ENCODE data around the gene AGBL1. TPM values are rescaled to one million over a fixed set of nuclear protein-coding genes. Genes with fewer than 3 reads are reported as not detected.
A peak's percentile ranks its signal among the peaks of the same experiment; 100 is the strongest.

AGBL1 gene
- polyA plus RNA-seq, 4 donors: 0.06 to 0.09 (median 0.09) TPM; not detected in 1

DNA sequence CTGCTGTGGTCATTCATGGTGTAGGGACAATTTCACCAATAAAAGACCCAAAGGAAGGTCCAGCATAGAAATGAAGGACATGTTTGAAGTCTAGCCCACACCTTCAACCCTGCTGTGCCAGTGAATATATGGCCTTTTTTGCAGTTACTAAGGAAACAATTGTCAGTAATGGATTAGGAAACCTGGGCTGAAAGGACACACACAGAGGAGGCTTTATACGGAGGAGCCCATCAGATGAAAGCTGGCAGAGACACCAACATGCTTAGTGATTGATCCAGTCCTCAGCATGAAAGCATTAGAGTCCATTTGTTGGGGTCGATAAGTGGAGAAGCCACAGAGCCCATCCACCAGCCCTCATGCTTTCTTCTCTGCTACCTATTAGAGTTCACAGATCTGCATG lies 584.3 kb downstream of the AGBL1 start:
- no peak for DNase-seq (ENCODE audit: low read depth in 4 of 4, low spot score in 3 of 4)

DNA sequence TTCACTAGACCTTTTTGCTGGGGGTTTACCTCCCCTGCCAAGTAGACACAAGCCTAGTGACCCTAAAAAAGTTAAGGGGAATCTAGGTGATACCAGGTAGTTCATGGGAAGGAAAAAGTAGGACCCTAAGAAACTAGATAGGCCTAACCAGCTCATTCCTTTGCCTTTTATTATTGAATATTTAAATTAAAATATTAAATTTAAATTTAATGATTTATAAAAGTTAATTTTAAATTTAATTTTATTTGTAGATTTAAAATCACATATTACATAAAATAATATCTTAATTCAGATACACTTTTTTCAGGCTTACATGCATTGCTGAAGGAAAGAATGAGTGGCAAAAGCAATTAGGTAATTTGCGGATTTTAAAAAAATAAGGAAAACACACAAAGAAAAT lies 584.9 kb downstream of the AGBL1 start:
- DNase-seq (ENCODE audit: low read depth in 4 of 4, low spot score in 3 of 4): no peak

DNA sequence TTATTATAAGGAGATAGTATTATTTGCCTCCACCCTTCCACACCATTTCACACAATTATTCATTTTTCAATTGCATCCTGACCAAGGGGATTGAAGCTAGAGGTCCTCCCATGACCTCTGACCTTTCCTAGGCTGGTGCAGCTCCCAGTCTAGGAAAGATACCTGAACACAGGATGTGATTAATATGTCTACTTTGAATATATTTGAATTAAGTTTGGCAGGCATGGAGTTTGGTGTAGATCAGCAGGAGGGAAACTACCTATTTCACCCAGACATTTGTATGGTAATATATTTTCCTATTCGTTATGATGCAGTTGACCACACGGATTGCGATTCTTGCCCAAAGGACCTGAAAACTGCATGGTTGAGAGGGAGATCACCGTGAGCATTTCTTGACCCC lies 596.3 kb downstream of the AGBL1 start:
- no peak for DNase-seq (ENCODE audit: low read depth in 4 of 4, low spot score in 3 of 4)

DNA sequence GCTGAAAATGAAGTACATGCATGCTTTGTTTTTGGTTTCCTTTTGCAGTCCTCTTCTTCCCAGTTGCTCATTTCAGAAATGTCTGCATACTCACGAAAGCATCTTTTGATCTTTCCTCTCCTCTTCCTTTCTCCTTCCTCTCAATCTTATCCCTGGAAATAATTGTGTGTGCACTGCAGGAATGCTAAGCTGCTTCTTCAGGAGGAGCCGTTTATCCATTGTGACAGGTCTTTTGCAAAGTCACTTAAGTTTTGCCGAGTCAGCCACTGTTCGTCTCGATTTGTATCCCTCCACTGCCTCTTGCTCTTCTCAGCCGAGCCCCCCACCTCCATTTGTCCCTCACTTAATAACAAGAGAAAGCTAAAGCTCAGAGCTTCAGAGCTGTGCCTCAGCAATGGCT lies 597.6 kb downstream of the AGBL1 start:
- no peak for DNase-seq (ENCODE audit: low read depth in 4 of 4, low spot score in 3 of 4)

DNA sequence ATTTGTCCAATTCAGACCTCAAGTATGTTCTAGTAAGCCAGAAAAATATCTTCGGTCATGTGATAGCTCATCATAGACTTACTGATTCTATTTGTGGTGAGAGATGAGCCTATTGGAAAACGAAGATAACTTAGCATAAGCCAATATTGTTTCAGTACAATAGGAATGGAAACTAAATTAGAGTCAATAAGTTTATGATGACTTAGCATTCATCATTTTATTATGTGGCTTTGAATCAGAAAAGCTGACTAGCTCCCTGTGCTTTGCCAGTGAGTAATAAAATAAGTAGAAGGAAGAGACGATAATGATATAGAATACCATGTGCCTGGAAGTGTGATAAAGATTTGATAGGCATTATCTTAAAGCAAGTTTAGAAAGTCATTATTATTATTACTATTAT lies 605.6 kb downstream of the AGBL1 start:
- DNase-seq (ENCODE audit: low read depth in 4 of 4, low spot score in 3 of 4): no peak

DNA sequence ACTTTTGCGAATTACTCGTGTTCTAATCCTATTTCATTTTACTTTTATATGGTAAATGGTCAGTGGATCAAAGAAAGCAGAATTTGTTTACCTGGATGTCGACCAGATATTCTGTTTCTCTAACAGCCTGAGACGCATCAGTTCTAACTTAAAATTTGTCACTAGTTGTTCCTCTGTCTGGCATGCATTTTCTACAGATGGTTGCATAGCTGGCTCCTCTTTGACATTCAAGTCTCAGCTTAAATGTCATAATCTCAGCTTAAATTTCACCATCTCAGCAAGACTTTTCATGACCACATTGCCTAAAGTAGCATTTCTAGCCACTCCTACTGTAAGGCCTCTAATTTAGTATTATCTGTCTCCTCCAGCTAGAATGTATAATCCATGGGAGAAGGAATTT lies 609.3 kb downstream of the AGBL1 start:
- no peak for DNase-seq (ENCODE audit: low read depth in 4 of 4, low spot score in 3 of 4)

DNA sequence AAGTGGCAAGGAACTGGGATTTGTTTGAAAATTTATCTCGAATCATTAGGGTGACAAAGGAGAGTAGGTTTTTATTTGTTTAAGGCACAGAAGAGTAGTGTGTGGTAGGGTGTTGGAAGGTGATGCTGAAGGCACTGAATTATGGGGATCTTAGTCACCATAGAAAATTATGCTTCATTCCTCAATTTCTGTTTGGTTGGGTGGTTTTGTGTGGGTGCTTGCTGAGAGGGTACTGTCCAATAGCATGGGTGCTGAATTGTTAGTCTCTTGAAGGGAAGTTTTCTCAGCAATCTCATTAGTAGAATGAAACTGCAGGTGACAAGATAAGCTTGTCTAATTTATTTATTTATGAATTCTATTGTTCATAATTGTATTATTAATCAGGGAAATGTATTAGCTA lies 610.9 kb downstream of the AGBL1 start:
- peak in 2 of 4 donors; percentile 8 to 14 for DNase-seq (ENCODE audit: low read depth in 4 of 4, low spot score in 3 of 4)

DNA sequence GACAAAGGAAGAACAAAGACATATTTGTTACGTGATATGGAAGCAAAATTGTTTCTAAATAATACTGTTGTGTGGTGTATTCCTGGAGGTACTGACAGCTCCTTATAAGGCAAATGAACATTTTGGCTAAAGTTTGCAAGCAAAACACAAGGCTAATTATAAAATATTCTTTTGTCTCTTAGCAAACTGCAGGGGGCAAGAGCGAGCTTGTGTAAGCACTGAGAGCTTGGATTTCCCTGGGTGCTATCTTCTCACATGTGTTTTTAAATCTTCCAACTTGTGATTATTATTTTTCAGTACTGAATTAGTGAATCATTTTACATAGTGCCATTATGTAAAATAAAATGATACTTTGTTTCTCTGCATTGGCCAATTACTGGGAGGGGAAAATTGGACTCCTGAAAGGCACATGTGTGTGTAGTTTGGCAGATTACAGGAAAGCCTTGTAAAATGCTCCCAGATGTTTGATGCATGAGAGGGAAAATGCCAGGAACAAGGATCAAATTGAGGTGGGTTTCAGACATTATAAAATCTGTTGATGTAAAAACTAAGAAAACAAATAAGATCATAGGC lies 611.5 kb downstream of the AGBL1 start:
- no peak for DNase-seq (ENCODE audit: low read depth in 4 of 4, low spot score in 3 of 4)

DNA sequence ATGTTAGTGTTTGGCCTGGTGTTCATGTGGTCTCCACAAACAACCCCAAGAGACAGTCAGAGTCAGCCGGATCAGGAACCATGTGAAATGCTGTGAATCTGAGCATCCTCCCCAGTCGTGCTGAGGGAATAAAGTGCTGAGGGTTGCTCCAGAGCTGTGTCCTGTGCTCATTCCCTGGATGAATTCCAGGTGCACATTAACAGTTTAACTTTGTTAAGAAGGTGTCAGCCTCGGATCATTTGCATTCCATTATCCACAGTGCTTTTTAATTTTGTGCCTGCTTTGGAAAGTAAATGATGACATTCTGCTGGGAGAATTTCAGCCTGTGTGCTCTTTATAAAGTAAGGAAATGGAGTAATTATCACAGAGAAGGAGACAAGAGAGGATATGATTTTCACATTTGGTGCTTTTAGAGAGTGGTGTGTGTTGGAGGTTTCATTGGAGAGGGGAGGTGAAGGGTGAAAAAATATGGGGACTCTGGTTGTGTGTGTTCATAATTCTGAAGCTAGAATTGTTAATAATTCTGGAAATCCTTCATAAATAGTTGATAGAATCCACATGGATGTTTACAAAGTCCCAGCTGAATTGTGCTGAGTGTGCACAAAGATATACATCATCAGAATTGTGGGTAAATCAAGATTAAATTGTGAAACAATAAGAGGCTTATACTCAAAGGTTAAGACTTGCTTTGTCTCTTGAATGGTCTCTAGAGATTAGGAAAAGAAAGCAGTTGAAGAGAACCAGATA lies 621.4 kb downstream of the AGBL1 start:
- no peak for DNase-seq (ENCODE audit: low read depth in 4 of 4, low spot score in 3 of 4)

DNA sequence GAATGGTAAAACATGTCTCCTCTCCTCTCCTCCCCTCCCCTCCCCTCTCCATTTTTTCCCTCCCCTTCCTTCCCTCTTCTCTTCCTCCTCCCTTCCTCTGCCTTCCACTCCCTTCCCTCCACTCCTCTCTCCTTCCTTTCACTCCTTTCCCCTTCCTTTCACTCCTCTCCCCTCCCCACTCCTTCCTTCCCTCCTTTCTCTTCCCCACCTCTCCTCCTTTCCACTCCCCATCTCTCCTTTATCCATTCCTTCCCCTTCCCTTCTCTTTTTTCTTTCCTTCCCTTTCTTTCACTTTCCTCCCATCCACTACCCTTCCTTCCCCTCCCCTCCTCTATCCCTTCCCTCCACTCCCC lies 621.9 kb downstream of the AGBL1 start:
- DNase-seq (ENCODE audit: low read depth in 4 of 4, low spot score in 3 of 4): no peak

DNA sequence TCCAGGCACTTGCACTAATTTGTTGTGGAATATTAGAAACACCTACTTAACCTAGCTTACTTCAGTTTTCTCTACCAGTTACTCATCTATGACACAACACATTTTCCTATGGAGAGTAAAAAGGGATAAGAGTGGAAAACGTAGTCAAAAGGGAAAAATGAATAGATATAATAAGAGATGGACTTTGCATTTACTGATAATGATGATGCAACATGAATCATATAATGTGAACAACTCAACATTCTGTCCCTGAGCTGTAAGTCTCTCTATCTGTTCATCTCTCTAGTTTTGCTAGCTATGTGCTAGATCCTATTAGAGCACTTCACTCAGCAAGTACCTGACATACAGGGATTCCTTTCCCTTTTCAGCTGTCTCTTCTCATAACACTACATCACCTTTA lies 627.1 kb downstream of the AGBL1 start:
- no peak for DNase-seq (ENCODE audit: low read depth in 4 of 4, low spot score in 3 of 4)

DNA sequence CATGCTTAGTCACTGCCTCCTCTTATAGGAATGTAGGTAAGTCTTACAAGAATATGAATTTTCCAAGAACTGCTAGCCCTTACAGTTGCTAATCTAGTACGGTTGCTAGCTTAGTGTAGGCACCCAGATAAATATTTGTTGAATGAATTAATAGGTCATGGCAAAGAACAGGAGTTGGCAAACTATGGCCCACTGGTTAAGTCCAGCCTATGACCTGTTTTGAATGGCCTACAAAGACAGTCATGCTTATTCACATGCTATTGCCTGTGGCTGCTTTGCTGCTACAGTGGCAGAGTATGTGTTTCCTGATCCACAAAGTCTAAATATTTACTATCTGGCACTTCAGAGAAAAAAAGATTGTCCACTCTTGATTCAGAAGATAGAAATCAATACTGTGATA lies 631.8 kb downstream of the AGBL1 start:
- no peak for DNase-seq (ENCODE audit: low read depth in 4 of 4, low spot score in 3 of 4)

DNA sequence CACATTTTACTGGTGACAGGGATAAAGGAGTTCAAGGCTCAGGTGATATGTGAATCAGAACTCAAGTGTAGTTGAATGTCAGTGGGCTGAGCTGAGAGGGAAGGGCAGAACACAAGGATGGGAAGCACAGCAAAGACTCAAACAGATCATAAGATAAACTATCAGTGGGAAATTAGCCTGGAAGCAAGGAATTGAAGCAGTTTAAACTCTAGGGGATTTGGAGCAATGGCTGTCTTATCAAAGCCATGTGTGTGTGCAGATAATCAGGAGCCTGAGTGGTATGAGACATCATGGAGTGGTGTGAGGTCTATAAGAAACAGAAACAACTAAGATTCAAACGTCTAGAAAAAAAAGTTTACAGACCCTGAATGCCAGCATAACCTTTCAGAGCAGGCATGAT lies 634.6 kb downstream of the AGBL1 start:
- no peak for DNase-seq (ENCODE audit: low read depth in 4 of 4, low spot score in 3 of 4)

DNA sequence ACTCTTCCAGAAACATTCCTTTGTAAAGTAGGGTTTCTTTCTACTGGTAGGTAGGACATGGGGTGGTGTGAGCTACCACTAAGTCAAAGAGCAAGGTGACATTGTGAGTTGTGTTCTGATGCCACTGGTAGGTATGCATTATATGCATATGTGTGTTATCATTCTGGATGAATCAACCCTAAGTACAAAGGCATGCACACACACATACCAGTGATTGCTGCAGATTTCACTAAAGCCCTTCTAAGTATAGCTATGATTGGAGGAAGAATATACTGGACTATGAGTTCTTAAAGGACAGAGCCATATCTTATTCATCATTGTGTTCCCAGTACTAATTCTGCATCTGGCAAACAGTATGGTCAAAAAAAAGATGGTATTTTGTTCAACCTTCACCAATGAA lies 646.0 kb downstream of the AGBL1 start:
- DNase-seq (ENCODE audit: low read depth in 4 of 4, low spot score in 3 of 4): no peak

DNA sequence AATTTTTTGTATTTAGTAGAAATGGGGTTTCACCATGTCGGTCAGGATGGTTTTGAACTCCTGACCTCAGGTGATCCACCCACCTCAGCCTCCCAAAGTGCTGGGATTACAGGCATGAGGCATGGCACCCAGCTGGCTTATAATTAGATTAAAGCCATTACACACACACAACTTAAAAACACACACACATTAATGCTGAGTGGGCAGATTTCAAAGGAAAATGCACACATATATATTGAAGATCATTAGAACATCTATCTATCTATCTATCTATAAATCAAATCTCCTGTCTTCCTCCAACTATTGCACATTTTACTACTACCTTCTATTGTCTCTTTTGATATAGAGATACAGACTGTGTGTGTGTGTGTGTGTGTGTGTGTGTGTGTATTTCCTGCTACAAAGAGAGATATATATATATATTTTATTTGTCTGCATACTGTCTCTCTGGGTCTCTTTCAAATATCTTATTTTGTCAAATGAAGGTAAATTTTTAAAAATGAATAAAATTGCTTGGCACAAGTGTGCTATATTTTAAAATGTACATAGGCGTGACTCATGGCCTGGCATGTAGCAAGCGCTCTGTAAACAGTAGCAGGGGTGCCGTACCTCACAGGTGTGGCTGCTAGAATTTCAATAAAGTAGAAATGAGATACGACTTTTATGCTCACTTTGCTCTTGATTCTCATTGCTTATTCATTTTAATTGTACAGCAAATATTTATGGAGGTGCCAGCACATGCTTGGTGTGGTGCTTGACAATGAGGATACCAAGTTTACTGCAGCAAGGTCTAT lies 655.8 kb downstream of the AGBL1 start:
- DNase-seq (ENCODE audit: low read depth in 4 of 4, low spot score in 3 of 4): no peak

DNA sequence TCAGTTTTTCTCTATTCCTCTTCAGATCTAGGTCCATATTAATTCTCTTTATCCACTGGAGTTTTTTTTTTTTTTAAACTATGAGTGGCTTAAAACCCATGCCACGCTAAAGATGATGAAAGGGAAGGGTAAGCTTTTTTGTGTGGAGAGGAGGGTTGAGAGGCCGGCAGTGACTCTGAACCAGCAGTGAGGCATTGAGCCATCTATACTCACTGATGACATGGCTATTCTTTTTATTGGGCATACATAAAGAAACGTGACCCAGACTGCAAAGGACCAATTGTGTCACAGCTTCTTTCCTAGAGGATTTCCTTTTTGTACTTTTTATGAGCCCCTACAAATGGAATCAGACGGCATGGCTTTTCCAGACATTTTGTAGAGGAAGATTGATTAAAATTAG lies 662.2 kb downstream of the AGBL1 start:
- DNase-seq (ENCODE audit: low read depth in 4 of 4, low spot score in 3 of 4): no peak

DNA sequence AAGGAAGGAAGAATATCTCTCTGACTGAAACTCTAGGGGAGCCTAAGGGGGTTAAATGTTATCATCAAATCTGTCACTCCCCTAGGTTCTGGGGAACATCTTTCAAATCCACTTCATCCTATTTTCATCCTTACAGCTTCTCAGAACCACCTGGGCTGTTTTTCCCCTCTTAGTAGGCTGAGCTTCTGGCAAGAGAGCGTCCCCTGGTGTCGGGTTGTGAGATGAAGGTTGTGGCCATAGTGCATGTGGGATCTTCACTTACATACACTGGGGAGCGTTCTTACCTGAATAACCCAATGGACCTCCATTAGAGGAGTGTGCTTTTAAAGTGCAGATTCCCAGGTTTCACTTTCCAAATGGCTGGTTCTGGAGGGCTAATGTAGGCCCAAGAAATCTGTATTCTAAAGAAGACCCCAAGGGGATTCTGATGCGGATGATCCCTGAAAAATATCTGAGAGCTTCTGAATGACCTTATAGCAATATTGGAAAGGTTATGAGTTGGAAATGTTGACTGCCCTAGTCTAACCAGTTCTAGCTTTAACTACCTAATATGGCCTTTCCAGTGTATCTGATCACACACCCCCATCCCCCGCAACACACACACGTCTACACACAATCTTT lies 663.7 kb downstream of the AGBL1 start:
- peak in 1 of 4 donors; percentile 25 for DNase-seq (ENCODE audit: low read depth in 4 of 4, low spot score in 3 of 4)

DNA sequence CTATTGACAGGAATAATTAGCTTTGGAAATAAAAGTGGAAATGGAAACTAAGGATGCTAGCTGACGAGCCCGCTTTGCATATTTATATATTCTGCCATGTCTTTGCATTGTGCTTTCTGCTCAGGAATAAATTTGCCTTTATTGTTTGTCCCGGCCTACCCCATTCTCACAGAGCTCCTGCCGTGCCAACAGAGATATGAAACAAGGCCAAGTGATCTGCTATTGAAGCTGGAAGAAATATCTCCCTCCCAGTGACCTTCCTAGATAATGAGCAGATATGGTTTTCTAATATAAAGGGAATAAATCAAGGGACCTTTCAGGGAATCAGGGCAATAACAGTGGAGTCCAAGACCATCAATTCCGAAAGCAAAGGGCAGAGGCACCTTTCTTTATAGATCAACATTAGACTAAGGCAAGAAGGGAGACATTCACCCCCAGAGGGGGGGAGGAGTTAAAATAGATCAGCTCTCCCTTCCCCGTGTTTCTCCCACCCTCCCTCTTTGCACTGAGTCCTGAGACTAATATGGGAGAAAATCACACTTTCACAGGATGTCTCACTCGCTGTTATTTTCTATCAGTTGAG lies 664.6 kb downstream of the AGBL1 start:
- DNase-seq (ENCODE audit: low read depth in 4 of 4, low spot score in 3 of 4): no peak

DNA sequence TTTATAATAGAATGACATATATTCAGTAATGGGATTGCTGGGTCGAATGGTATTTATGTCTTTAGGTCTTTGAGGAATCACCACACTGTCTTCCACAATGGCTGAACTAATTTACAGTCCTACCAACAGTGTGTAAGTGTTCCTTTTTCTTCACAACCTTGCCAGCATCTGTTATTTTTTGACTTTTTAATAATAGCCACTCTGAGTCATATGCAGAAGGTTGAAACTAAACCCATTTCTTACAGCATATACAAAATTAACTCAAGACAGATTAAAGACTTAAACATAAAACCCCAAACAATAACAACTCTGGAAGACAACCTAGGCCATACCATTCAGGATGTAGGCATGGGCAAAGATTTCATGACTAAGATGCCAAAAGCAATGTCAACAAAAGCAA lies 671.4 kb downstream of the AGBL1 start:
- no peak for DNase-seq (ENCODE audit: low read depth in 4 of 4, low spot score in 3 of 4)

DNA sequence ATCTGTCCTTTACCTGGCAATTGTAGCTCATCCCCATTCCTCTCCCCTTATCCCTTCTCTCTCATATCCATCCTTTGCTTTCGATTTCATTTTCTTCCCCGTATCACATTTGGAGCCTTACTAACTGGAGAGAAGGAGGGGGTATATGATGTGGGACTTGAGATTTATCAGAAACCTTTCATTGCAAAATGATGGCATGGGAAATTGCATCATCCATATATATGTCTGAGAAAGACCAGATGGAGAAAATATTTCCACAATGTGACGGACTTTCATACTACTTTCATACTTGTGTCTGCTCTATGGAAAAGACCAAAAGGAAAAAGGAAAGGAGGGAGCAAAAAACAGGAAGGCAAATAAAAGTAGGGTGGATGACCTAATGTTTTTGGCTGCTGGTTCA lies 675.2 kb downstream of the AGBL1 start:
- no peak for DNase-seq (ENCODE audit: low read depth in 4 of 4, low spot score in 3 of 4)

DNA sequence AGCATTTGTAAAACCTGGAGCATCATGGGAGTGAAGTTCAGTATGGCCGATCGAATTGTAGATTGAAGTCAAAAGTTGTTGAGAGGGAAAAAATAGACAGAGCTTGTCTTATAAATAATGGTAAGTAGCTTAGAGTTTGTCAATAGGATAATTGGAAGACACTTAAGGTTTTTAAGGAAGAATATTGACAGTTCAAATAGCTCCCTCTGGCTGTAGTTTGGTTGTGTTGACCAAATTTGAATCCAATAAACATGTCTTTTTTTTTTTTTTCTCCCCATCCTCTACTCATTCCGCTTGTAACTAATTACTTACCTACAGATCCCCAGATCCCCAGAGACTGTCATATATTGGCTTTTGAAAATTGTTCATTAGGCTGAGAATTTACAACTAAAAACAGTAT lies 677.0 kb downstream of the AGBL1 start:
- DNase-seq (ENCODE audit: low read depth in 4 of 4, low spot score in 3 of 4): no peak

All from left renal pelvis (tissue), 4 donors.